K562 (cell line): Measurements from ENCODE around the gene PPP2R2D. TPM values are rescaled to one million over a fixed set of nuclear protein-coding genes. Genes with fewer than 3 reads are reported as not detected.
A peak's percentile ranks its signal among the peaks of the same experiment; 100 is the strongest.

Source experiments
- ATAC-seq: fragments of 200-7000 bp; cut with Tn5 transposase; 3 replicates; pipeline ENCODE4 v1.9.1; 2020; ENCODE audit warnings: moderate library complexity
- BruUV-seq: library from RNA; stranded (reverse); fragments of 400-500 nt; replicated peaks from 2 replicates; lab custom pipeline; 2021; lab: Mats Ljungman, UMichigan
- CTCF ChIA-PET: fragments of 300-600 bp; formaldehyde crosslinking; extraction: SDS; loops from one replicate; lab custom pipeline; 2021; ENCODE audit warnings: low intra/inter-chr PET ratio; lab: Yijun Ruan, JAX
- POLR2A ChIA-PET: fragments of 300-600, 350-650 bp; sonication (Branson Sonifier 250); formaldehyde crosslinking; extraction: SDS; loops from one replicate; lab custom pipeline; 2021; ENCODE audit warnings: antibody characterized with exemption, inconsistent platforms; lab: Yijun Ruan, JAX
- DNase-seq, 4 experiments: peaks; one replicate each; pipeline versions ENCODE4 v3.0.0 to v3.0.0-alpha.2; 2011 to 2018; ENCODE audit warnings: low spot score in 3 of 4, mixed read lengths in 3 of 4; ENCODE audit errors: extremely low read depth in 1 of 4
- FAIRE-seq: peaks from 2 replicates; lab custom pipeline; 2011; peaks lifted over from hg19 to GRCh38; lab: Jason Lieb, UNC
- H2AFZ ChIP-seq: 2 replicates; pipeline ENCODE4 v1.6.0; 2011; ENCODE audit warnings: low read depth, low read length, control low read depth, inconsistent platforms
- H3K27ac ChIP-seq: fragments of 200-600 bp; 3 replicates; pipeline ENCODE4 v1.8.0; 2011; ENCODE audit warnings: low read depth, mild to moderate bottlenecking, control low read depth, inconsistent platforms, low read length, moderate library complexity, mixed read lengths; ENCODE audit errors: extremely low read depth
- H3K27me3 ChIP-seq, 2 experiments: fragments of 300-600 bp in 1 of 2; 2 replicates in 1 of 2; 3 replicates in 1 of 2; pipeline versions ENCODE4 v1.6.0 to v1.8.0; 2011; ENCODE audit warnings: inconsistent platforms in 2 of 2, low read length in 2 of 2, mild to moderate bottlenecking in 1 of 2, mixed read lengths in 1 of 2, moderate library complexity in 1 of 2; ENCODE audit not compliant: control insufficient read depth in 2 of 2, insufficient read depth in 2 of 2
- H3K36me3 ChIP-seq: fragments of 300-600 bp; 3 replicates; pipeline ENCODE4 v1.8.0; 2011; ENCODE audit warnings: mild to moderate bottlenecking, low read length, inconsistent platforms; ENCODE audit not compliant: control insufficient read depth, insufficient read depth
- H3K4me1 ChIP-seq, 2 experiments: fragments of 200-600 bp in 1 of 2; replicated peaks in 1 of 2; 2 replicates in 1 of 2; 3 replicates in 1 of 2; pipeline versions ENCODE4 v1.5.1 to v1.8.0; 2011; ENCODE audit warnings: inconsistent platforms in 2 of 2, low read length in 2 of 2, mild to moderate bottlenecking in 1 of 2, mixed read lengths in 1 of 2, moderate library complexity in 1 of 2; ENCODE audit not compliant: control insufficient read depth in 2 of 2, insufficient read depth in 2 of 2
- H3K4me2 ChIP-seq: 2 replicates; pipeline ENCODE4 v1.6.1; 2011; ENCODE audit warnings: low read length, control low read depth, inconsistent platforms, mixed read lengths; ENCODE audit not compliant: insufficient read depth
- H3K4me3 ChIP-seq: fragments of 200-600 bp; sonication (generic), shearing (Covaris generic); 2 replicates; pipeline ENCODE4 v1.5.1; 2016; ENCODE audit warnings: control low read depth, inconsistent platforms
- H3K79me2 ChIP-seq: fragments of 200-600 bp; 3 replicates; pipeline ENCODE4 v1.8.0; 2011; ENCODE audit warnings: low read length, inconsistent platforms; ENCODE audit not compliant: control insufficient read depth, insufficient read depth
- H3K9ac ChIP-seq, 2 experiments: 2 replicates each; pipeline versions ENCODE4 v1.6.0 to v1.6.1; 2011; ENCODE audit warnings: low read depth in 2 of 2, low read length in 2 of 2, control low read depth in 1 of 2, inconsistent platforms in 1 of 2, mild to moderate bottlenecking in 1 of 2, mixed read lengths in 1 of 2; ENCODE audit not compliant: insufficient read depth in 1 of 2
- H3K9me1 ChIP-seq: one replicate; pipeline ENCODE4 v1.6.0; 2011; ENCODE audit warnings: inconsistent platforms, mild to moderate bottlenecking, low read length, moderate library complexity; ENCODE audit not compliant: control insufficient read depth, insufficient read depth
- H3K9me3 ChIP-seq: replicated peaks from 2 replicates; pipeline ENCODE4 v1.5.1; 2011; ENCODE audit warnings: low read depth, low read length, inconsistent platforms; ENCODE audit not compliant: control insufficient read depth, insufficient read depth
- H4K20me1 ChIP-seq: replicated peaks from 2 replicates; pipeline ENCODE4 v1.6.1; 2011; ENCODE audit warnings: low read length, inconsistent platforms, mixed read lengths; ENCODE audit not compliant: control insufficient read depth, insufficient read depth
- NFIC ChIP-seq: fragments of 450-650 bp; IDR thresholded peaks from 2 replicates; pipeline ENCODE4 v1.6.1; 2017; ENCODE audit warnings: mild to moderate bottlenecking, inconsistent platforms
- SNAPC5 ChIP-seq: fragments of 250-450 bp; sonication (Bioruptor Pico); IDR thresholded peaks from 2 replicates; pipeline ENCODE4 v1.8.0; 2021; ENCODE audit warnings: moderate library complexity, mild to moderate bottlenecking, inconsistent platforms
- USF1 ChIP-seq: sonication (generic); formaldehyde crosslinking; IDR thresholded peaks from 2 replicates; pipeline ENCODE4 v1.9.0; 2022; ENCODE audit warnings: mild to moderate bottlenecking, missing genetic modification reagents
- WGBS: fragments of 100-300 bp; shearing (Covaris generic); methylation state at CpG from one replicate; pipeline ENCODE4 v1.1.6; 2016; ENCODE audit warnings: low coverage, mixed read lengths; ENCODE audit not compliant: insufficient coverage; ENCODE audit errors: missing lambda C conversion rate; 5-methylcytosine and 5-hydroxymethylcytosine counted together
- in situ Hi-C: fragments of 300-500 bp; cut with MboI; formaldehyde crosslinking; loops from 4 replicates; pipeline ENCODE4 v1.15.0; 2018; ENCODE audit warnings: inconsistent platforms, mixed read lengths
- intact Hi-C: fragments of 100-400 bp; cut with micrococcal nuclease; formaldehyde crosslinking; loops from 2 replicates; pipeline ENCODE4 v1.14.2; 2022
- polyA plus RNA-seq, 8 experiments: library from polyadenylated mRNA; depleted of rRNA in 4 of 8; stranded (reverse) in 5 of 8; unstranded in 3 of 8; fragments of >200 nt; fragmentation: Nextera tagmentation in 2 of 8; fragmentation: Illumina TruSeq in 1 of 8; extraction: Ambion mirVana in 2 of 8; extraction: Trizol in 1 of 8; gene quantifications; 2 replicates each; pipeline versions ENCODE4 v1.2.1 to v1.2.3, GENCODE V29; 2011 to 2014; ENCODE audit warnings: inconsistent platforms in 1 of 8, missing spikeins in 1 of 8
- total RNA-seq, 7 experiments: library from RNA; depleted of rRNA in 6 of 7; stranded (reverse); fragments of >200 nt in 6 of 7; fragmentation: Illumina TruSeq in 2 of 7; extraction: Trizol in 2 of 7; gene quantifications; 2 replicates each; pipeline versions ENCODE4 v1.2.1 to v1.2.3, GENCODE V29; 2011 to 2021; ENCODE audit warnings: low replicate concordance in 1 of 7

The PPP2R2D gene
- total and polyA plus RNA-seq, 9 of the 15 experiments (the other 6 are each of a cell fraction or from before 2014, with no cell fraction given), result 1.9 to 37.0 (median 26.8) TPM

- no peak for TF ChIP-seq SNAPC5 (CRISPR knock-in tag)
Observed at GRCh38 chr10:131876017-131876416, 24.8 kb upstream of the PPP2R2D start (continued).

- ChIA-PET POLR2A (no interaction called here), CTCF (no interaction called here)
- Histone ChIP-seq H3K9me1 (no peaks in the 10 kb centered on the region), H4K20me1 (0 out of 2 replicates have a peak, but pooled peaks cover 3% of the 10 kb centered on the region), H3K4me1 (peaks cover 0 to 10% of the 10 kb centered on the region in 2 experiments; a peak in 2 of 5 replicates), H3K36me3 (no peaks in the 10 kb centered on the region), H3K27me3 (peaks cover 5 to 38% of the 10 kb centered on the region in 2 experiments; a peak in 4 of 5 replicates), H3K79me2 (no peaks in the 10 kb centered on the region), H3K9me3 (no peaks in the 10 kb centered on the region), H2AFZ (no peak overlapping the region), H3K4me2 (no peak overlapping the region), H3K9ac (no peak overlapping the region), H3K27ac (no peak overlapping the region), H3K4me3 (no peak overlapping the region)
- BruUV-seq, result no TSS peak
- in situ Hi-C loops, result no loop called here
- ATAC-seq (no peak), DNase-seq (no peak), FAIRE-seq (no peak)
- TF ChIP-seq USF1 (CRISPR knock-in tag) (no peak), NFIC (peak; percentile 50)
- WGBS, result 0% methylated on average over 1 of the region's 7 CpGs
- intact Hi-C loops, result loop anchor here (10.0 kb wide), 2 partner anchors 422 to 1192 kb away; no protein-coding TSS in a partner anchor
Observed at GRCh38 chr10:131876508-131876907, 24.3 kb upstream of the PPP2R2D start.
